Stomach smooth muscle (tissue), 2 donors: ENCODE results near the gene CASD1.

ENCODE experiments used
- H3K27ac ChIP-seq: one replicate; pipeline ENCODE4 v1.7.0; 2013; ENCODE audit warnings: mild to moderate bottlenecking, low read length, inconsistent platforms
- H3K27me3 ChIP-seq, 2 donors: one replicate each; pipeline ENCODE4 v1.7.0; 2013; ENCODE audit warnings: low read length in 2 of 2; ENCODE audit not compliant: insufficient read depth in 2 of 2, control insufficient read depth in 1 of 2
- H3K36me3 ChIP-seq, 2 donors: one replicate each; pipeline ENCODE4 v1.7.0; 2013; ENCODE audit warnings: low read length in 2 of 2; ENCODE audit not compliant: control insufficient read depth in 2 of 2, insufficient read depth in 2 of 2
- H3K4me1 ChIP-seq: one replicate; pipeline ENCODE4 v1.7.0; 2013; ENCODE audit warnings: low read length; ENCODE audit not compliant: control insufficient read depth, insufficient read depth
- H3K4me3 ChIP-seq, 2 donors: one replicate each; pipeline ENCODE4 v1.7.0; 2013; ENCODE audit warnings: low read length in 2 of 2
- H3K9ac ChIP-seq, 2 donors: one replicate each; pipeline ENCODE4 v1.7.0; 2013; ENCODE audit warnings: low read length in 2 of 2, mild to moderate bottlenecking in 1 of 2
- H3K9me3 ChIP-seq, 2 donors: one replicate each; pipeline ENCODE4 v1.7.0; 2013; ENCODE audit warnings: low read length in 2 of 2; ENCODE audit not compliant: control insufficient read depth in 2 of 2
- donor health status: healthy.
- donor health status: Pancreatic carcinoma.

The CASD1 gene

GRCh38 chr7:94509264-94509886 is at the start of gene CASD1:
Gene CASD1, plus strand, starts transcription at chr7:94509809. Its CDS starts 276 bp downstream, at chr7:94510085.
- H3K9ac ChIP-seq = peak within 1 kb of the TSS; percentile 82 to 90
- peaks cover 5% of the 10 kb centered on the region for H3K4me1 ChIP-seq
- H3K36me3 ChIP-seq = no peaks in the 10 kb centered on the region
- no peaks in the 10 kb centered on the region for H3K27me3 ChIP-seq
- H3K27ac ChIP-seq = peak within 1 kb of the TSS; percentile 72
- H3K4me3 ChIP-seq = peak within 1 kb of the TSS; percentile 85 to 86
- no peaks in the 10 kb centered on the region for H3K9me3 ChIP-seq

- Histone ChIP-seq H3K27me3 (no peaks in the 10 kb centered on the region), H3K4me3 (no peak overlapping the region)
These were observed 43.1 kb upstream of the CASD1 start for GRCh38 chr7:94466516-94466915.

GRCh38 chr7:94471604-94472003 is 38.0 kb upstream of the CASD1 start:
- Histone ChIP-seq H3K27me3 (no peaks in the 10 kb centered on the region), H3K9ac (no peak overlapping the region), H3K9me3 (peaks cover 0 to 4% of the 10 kb centered on the region in 2 donors), H3K36me3 (no peaks in the 10 kb centered on the region), H3K4me3 (no peak overlapping the region), H3K4me1 (no peaks in the 10 kb centered on the region), H3K27ac (no peak overlapping the region)

More at GRCh38 chr7:94466516-94466915, 43.1 kb upstream of the CASD1 start:
- H3K27ac ChIP-seq = no peak overlapping the region
- no peaks in the 10 kb centered on the region for H3K36me3 ChIP-seq
- H3K9me3 ChIP-seq = no peaks in the 10 kb centered on the region
- H3K4me1 ChIP-seq = no peaks in the 10 kb centered on the region
- H3K9ac ChIP-seq = no peak overlapping the region

- Histone ChIP-seq H3K4me3 (no peak overlapping the region), H3K36me3 (no peaks in the 10 kb centered on the region), H3K9me3 (peaks cover 0 to 4% of the 10 kb centered on the region in 2 donors), H3K9ac (no peak overlapping the region), H3K27ac (no peak overlapping the region), H3K4me1 (no peaks in the 10 kb centered on the region), H3K27me3 (no peaks in the 10 kb centered on the region)
These were observed 37.0 kb upstream of the CASD1 start for GRCh38 chr7:94472608-94473007.

- Histone ChIP-seq H3K9me3 (peaks cover 0 to 4% of the 10 kb centered on the region in 2 donors), H3K27ac (no peak overlapping the region), H3K36me3 (no peaks in the 10 kb centered on the region), H3K4me3 (no peak overlapping the region), H3K27me3 (no peaks in the 10 kb centered on the region), H3K4me1 (no peaks in the 10 kb centered on the region), H3K9ac (no peak overlapping the region)
These were observed 33.3 kb upstream of the CASD1 start for GRCh38 chr7:94476251-94476840.

GRCh38 chr7:94477878-94478277 is 31.7 kb upstream of the CASD1 start:
- H3K9me3 ChIP-seq = no peaks in the 10 kb centered on the region
- no peaks in the 10 kb centered on the region for H3K4me1 ChIP-seq
- no peak overlapping the region for H3K4me3 ChIP-seq
- H3K36me3 ChIP-seq = no peaks in the 10 kb centered on the region
- no peak overlapping the region for H3K9ac ChIP-seq
- H3K27me3 ChIP-seq = no peaks in the 10 kb centered on the region
- no peak overlapping the region for H3K27ac ChIP-seq

GRCh38 chr7:94478648-94479214 is 30.9 kb upstream of the CASD1 start:
- Histone ChIP-seq H3K9me3 (no peaks in the 10 kb centered on the region), H3K27ac (no peak overlapping the region), H3K9ac (no peak overlapping the region), H3K27me3 (no peaks in the 10 kb centered on the region), H3K36me3 (no peaks in the 10 kb centered on the region), H3K4me3 (no peak overlapping the region), H3K4me1 (no peaks in the 10 kb centered on the region)

GRCh38 chr7:94481279-94481678 is 28.3 kb upstream of the CASD1 start:
- Histone ChIP-seq H3K27me3 (no peaks in the 10 kb centered on the region), H3K4me1 (no peaks in the 10 kb centered on the region), H3K9me3 (no peaks in the 10 kb centered on the region), H3K27ac (no peak overlapping the region), H3K36me3 (no peaks in the 10 kb centered on the region), H3K4me3 (no peak overlapping the region), H3K9ac (no peak overlapping the region)

GRCh38 chr7:94482796-94483195 is 26.8 kb upstream of the CASD1 start:
- H3K4me3 ChIP-seq = no peak overlapping the region
- no peaks in the 10 kb centered on the region for H3K36me3 ChIP-seq
- H3K9me3 ChIP-seq = no peaks in the 10 kb centered on the region
- no peak overlapping the region for H3K9ac ChIP-seq
- no peak overlapping the region for H3K27ac ChIP-seq
- no peaks in the 10 kb centered on the region for H3K4me1 ChIP-seq
- H3K27me3 ChIP-seq = no peaks in the 10 kb centered on the region

GRCh38 chr7:94483843-94484242 is 25.8 kb upstream of the CASD1 start:
- no peaks in the 10 kb centered on the region for H3K4me1 ChIP-seq
- no peaks in the 10 kb centered on the region for H3K9me3 ChIP-seq
- H3K27me3 ChIP-seq = no peaks in the 10 kb centered on the region
- H3K27ac ChIP-seq = no peak overlapping the region
- H3K36me3 ChIP-seq = no peaks in the 10 kb centered on the region
- no peak overlapping the region for H3K9ac ChIP-seq
- no peak overlapping the region for H3K4me3 ChIP-seq

- Histone ChIP-seq H3K27me3 (no peaks in the 10 kb centered on the region), H3K4me1 (no peaks in the 10 kb centered on the region), H3K27ac (no peak overlapping the region), H3K9ac (no peak overlapping the region), H3K4me3 (no peak overlapping the region), H3K9me3 (no peaks in the 10 kb centered on the region), H3K36me3 (no peaks in the 10 kb centered on the region)
These were observed 23.4 kb upstream of the CASD1 start for GRCh38 chr7:94486216-94486615.
